ENCODE data around the gene MEG3. TPM values are rescaled to one million over a fixed set of nuclear protein-coding genes. Genes with fewer than 3 reads are reported as not detected.

The MEG3 gene
- polyA plus RNA-seq, 1 donor from 2014 or later = not detected

- Histone ChIP-seq H3K4me2 (ENCODE audit: low read length) (no peak overlapping the region), H3K36me3 (ENCODE audit: insufficient read depth, low read length) (no peaks in the 10 kb centered on the region), H3K9ac (ENCODE audit: low read length) (no peak overlapping the region), H3K27me3 (ENCODE audit: insufficient read depth, low read depth, low read length) (no peaks in the 10 kb centered on the region), H3K4me3 (ENCODE audit: low read length) (no peak overlapping the region), H3K27ac (ENCODE audit: low read length) (no peak overlapping the region), H2AFZ (ENCODE audit: low read depth, low read length) (no peak overlapping the region), H3F3A (ENCODE audit: insufficient read depth, low read length, poor library complexity, severe bottlenecking) (peaks cover 3% of the 10 kb centered on the region), H3K9me2 (ENCODE audit: insufficient read depth, low read length) (no peaks in the 10 kb centered on the region), H4K20me1 (ENCODE audit: insufficient read depth) (no peaks in the 10 kb centered on the region), H3K9me3 (ENCODE audit: low read length) (no peaks in the 10 kb centered on the region), H3K79me2 (replicated peaks; ENCODE audit: insufficient read depth, low read length) (no peaks in the 10 kb centered on the region)
- TF ChIP-seq TAF1 (IDR thresholded peaks at IDR 0.05; ENCODE audit: low read depth) (no peak), RAD21 (conservative IDR thresholded peaks at IDR 0.05) (no peak), REST (IDR thresholded peaks at IDR 0.05; ENCODE audit: borderline replicate concordance) (no peak), MXI1 (conservative IDR thresholded peaks at IDR 0.05; ENCODE audit: poor library complexity, severe bottlenecking) (no peak)
- TF ChIP-seq, protein P1, sequence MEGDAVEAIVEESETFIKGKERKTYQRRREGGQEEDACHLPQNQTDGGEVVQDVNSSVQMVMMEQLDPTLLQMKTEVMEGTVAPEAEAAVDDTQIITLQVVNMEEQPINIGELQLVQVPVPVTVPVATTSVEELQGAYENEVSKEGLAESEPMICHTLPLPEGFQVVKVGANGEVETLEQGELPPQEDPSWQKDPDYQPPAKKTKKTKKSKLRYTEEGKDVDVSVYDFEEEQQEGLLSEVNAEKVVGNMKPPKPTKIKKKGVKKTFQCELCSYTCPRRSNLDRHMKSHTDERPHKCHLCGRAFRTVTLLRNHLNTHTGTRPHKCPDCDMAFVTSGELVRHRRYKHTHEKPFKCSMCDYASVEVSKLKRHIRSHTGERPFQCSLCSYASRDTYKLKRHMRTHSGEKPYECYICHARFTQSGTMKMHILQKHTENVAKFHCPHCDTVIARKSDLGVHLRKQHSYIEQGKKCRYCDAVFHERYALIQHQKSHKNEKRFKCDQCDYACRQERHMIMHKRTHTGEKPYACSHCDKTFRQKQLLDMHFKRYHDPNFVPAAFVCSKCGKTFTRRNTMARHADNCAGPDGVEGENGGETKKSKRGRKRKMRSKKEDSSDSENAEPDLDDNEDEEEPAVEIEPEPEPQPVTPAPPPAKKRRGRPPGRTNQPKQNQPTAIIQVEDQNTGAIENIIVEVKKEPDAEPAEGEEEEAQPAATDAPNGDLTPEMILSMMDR (IDR thresholded peaks at IDR 0.05; ENCODE audit: poor library complexity, severe bottlenecking) = no peak
Measured at GRCh38 chr14:100867631-100868315, 41.9 kb downstream of the MEG3 start.

- H3K9ac ChIP-seq (ENCODE audit: low read length) = no peak overlapping the region
- no peaks in the 10 kb centered on the region for H4K20me1 ChIP-seq (ENCODE audit: insufficient read depth)
- no peaks in the 10 kb centered on the region for H3K9me2 ChIP-seq (ENCODE audit: insufficient read depth, low read length)
- H3K9me3 ChIP-seq (ENCODE audit: low read length) = no peaks in the 10 kb centered on the region
- H3K27me3 ChIP-seq (ENCODE audit: insufficient read depth, low read depth, low read length) = no peaks in the 10 kb centered on the region
- no peak overlapping the region for H2AFZ ChIP-seq (ENCODE audit: low read depth, low read length)
- no peaks in the 10 kb centered on the region for H3K36me3 ChIP-seq (ENCODE audit: insufficient read depth, low read length)
- H3K27ac ChIP-seq (ENCODE audit: low read length) = no peak overlapping the region
- TF ChIP-seq, protein P1 (IDR thresholded peaks at IDR 0.05; ENCODE audit: poor library complexity, severe bottlenecking) = no peak
- no peak for TF ChIP-seq EP300 (conservative IDR thresholded peaks at IDR 0.05; ENCODE audit: poor library complexity, severe bottlenecking)
- no peak overlapping the region for H3K4me2 ChIP-seq (ENCODE audit: low read length)
- no peak overlapping the region for H3K4me3 ChIP-seq (ENCODE audit: low read length)
- no peaks in the 10 kb centered on the region for H3K79me2 ChIP-seq (replicated peaks; ENCODE audit: insufficient read depth, low read length)
- H3F3A ChIP-seq (ENCODE audit: insufficient read depth, low read length, poor library complexity, severe bottlenecking) = peaks cover 3% of the 10 kb centered on the region
Measured at GRCh38 chr14:100868621-100869370, 42.9 kb downstream of the MEG3 start.

Data from neural cell (in vitro differentiated cells).